CD14-positive monocyte (primary cell): ENCODE measurements around the gene FAM72A. TPM values are rescaled to one million over a fixed set of nuclear protein-coding genes. Genes with fewer than 3 reads are reported as not detected.
A peak's percentile ranks its signal among the peaks of the same experiment; 100 is the strongest.
"Not testable (repeated sequence)": the region's sequence is repeated elsewhere in the genome, so short reads cannot be mapped to it uniquely, and the experiment has no call there.

ENCODE experiments used
- DNase-seq, 3 donors: peaks; one replicate each; pipeline ENCODE4 v3.0.0-alpha.2; 2011 to 2022
- H2AFZ ChIP-seq: 2 replicates; pipeline ENCODE4 v1.6.0; 2012; ENCODE audit warnings: mild to moderate bottlenecking, low read depth, low read length, inconsistent platforms; ENCODE audit not compliant: insufficient read depth, poor library complexity, severe bottlenecking
- H3K27ac ChIP-seq, 2 donors: 1 replicate in 1 of 2; 2 replicates in 1 of 2; pipeline ENCODE4 v1.5.1; 2012 to 2013; ENCODE audit warnings: low read length in 2 of 2, control low read depth in 1 of 2, inconsistent platforms in 1 of 2, low read depth in 1 of 2, mild to moderate bottlenecking in 1 of 2
- H3K27me3 ChIP-seq, 2 donors: one replicate each; pipeline versions ENCODE4 v1.6.0 to v1.6.1; 2011 to 2013; ENCODE audit warnings: low read length in 2 of 2; ENCODE audit not compliant: control insufficient read depth in 2 of 2, insufficient read depth in 2 of 2
- H3K36me3 ChIP-seq, 2 donors: replicated peaks in 1 of 2; 1 replicate in 1 of 2; 2 replicates in 1 of 2; pipeline versions ENCODE4 v1.5.1 to v1.6.1; 2012 to 2013; ENCODE audit warnings: low read length in 2 of 2, control low read depth in 1 of 2, inconsistent platforms in 1 of 2, mild to moderate bottlenecking in 1 of 2; ENCODE audit not compliant: insufficient read depth in 2 of 2, control insufficient read depth in 1 of 2
- H3K4me1 ChIP-seq, 2 donors: 1 replicate in 1 of 2; 2 replicates in 1 of 2; pipeline versions ENCODE4 v1.5.1 to v1.6.1; 2012 to 2013; ENCODE audit warnings: low read length in 2 of 2, control low read depth in 1 of 2, inconsistent platforms in 1 of 2, mild to moderate bottlenecking in 1 of 2, moderate library complexity in 1 of 2; ENCODE audit not compliant: insufficient read depth in 2 of 2, control insufficient read depth in 1 of 2
- H3K4me2 ChIP-seq: replicated peaks from 2 replicates; pipeline ENCODE3; 2012; ENCODE audit warnings: low read length, moderate library complexity, mild to moderate bottlenecking; ENCODE audit not compliant: poor library complexity, severe bottlenecking; ENCODE audit errors: extremely low read depth
- H3K4me3 ChIP-seq, 3 experiments: fragments of 200-600 bp in 1 of 3; sonication (generic) in 1 of 3; replicated peaks in 1 of 3; 1 replicate in 2 of 3; 2 replicates in 1 of 3; pipeline ENCODE4 v1.5.1; 2011 to 2013; ENCODE audit warnings: low read length in 3 of 3, mild to moderate bottlenecking in 3 of 3, control low read depth in 2 of 3, low read depth in 2 of 3, inconsistent platforms in 1 of 3, moderate library complexity in 1 of 3
- H3K79me2 ChIP-seq: 2 replicates; pipeline ENCODE4 v1.6.0; 2012; ENCODE audit warnings: mild to moderate bottlenecking, control low read depth, inconsistent platforms, low read length, moderate library complexity; ENCODE audit not compliant: insufficient read depth
- H3K9ac ChIP-seq: 2 replicates; pipeline ENCODE4 v1.6.0; 2017; ENCODE audit warnings: low read length, mild to moderate bottlenecking; ENCODE audit not compliant: insufficient read depth, poor library complexity, severe bottlenecking
- H3K9me3 ChIP-seq, 2 donors: replicated peaks in 1 of 2; 1 replicate in 1 of 2; 2 replicates in 1 of 2; pipeline versions ENCODE4 v1.5.1 to v1.6.1; 2012 to 2013; ENCODE audit warnings: low read length in 2 of 2, control low read depth in 1 of 2; ENCODE audit not compliant: control insufficient read depth in 1 of 2, insufficient read depth in 1 of 2
- H4K20me1 ChIP-seq: 2 replicates; pipeline ENCODE4 v1.6.0; 2012; ENCODE audit warnings: mild to moderate bottlenecking, low read length, control low read depth, moderate library complexity; ENCODE audit not compliant: insufficient read depth
- H3K27ac Mint-ChIP-seq, 7 donors: one replicate each; pipeline ENCODE4 v1.8.0; 2020; ENCODE audit warnings: mild to moderate bottlenecking in 7 of 7, mixed read lengths in 7 of 7, moderate library complexity in 6 of 7, inconsistent platforms in 2 of 7
- H3K27me3 Mint-ChIP-seq, 3 donors: one replicate each; pipeline ENCODE4 v1.8.0; 2021 to 2022; ENCODE audit warnings: low read depth in 3 of 3, mild to moderate bottlenecking in 3 of 3, mixed read lengths in 3 of 3, moderate library complexity in 3 of 3, inconsistent platforms in 1 of 3
- H3K36me3 Mint-ChIP-seq, 2 donors: one replicate each; pipeline ENCODE4 v1.8.0; 2020; ENCODE audit warnings: mixed read lengths in 2 of 2, inconsistent platforms in 1 of 2, mild to moderate bottlenecking in 1 of 2
- H3K4me1 Mint-ChIP-seq: one replicate; pipeline ENCODE4 v1.8.0; 2020; ENCODE audit warnings: mild to moderate bottlenecking, mixed read lengths
- H3K4me3 Mint-ChIP-seq, 2 donors: one replicate each; pipeline ENCODE4 v1.8.0; 2020; ENCODE audit warnings: mild to moderate bottlenecking in 2 of 2, mixed read lengths in 2 of 2, moderate library complexity in 1 of 2
- H3K9me3 Mint-ChIP-seq, 7 donors: one replicate each; pipeline ENCODE4 v1.8.0; 2020 to 2022; ENCODE audit warnings: mixed read lengths in 7 of 7, mild to moderate bottlenecking in 6 of 7, moderate library complexity in 6 of 7, inconsistent platforms in 2 of 7
- WGBS: methylation state at CpG from one replicate; pipeline ENCODE4 v1.1.5; 2013; ENCODE audit warnings: missing lambda C conversion rate; ENCODE audit not compliant: insufficient coverage; 5-methylcytosine and 5-hydroxymethylcytosine counted together
- intact Hi-C, 2 donors: fragments of 100-400 bp; cut with micrococcal nuclease; formaldehyde crosslinking; loops; one replicate each; pipeline versions ENCODE4 v1.15.0 to v1.15.1; 2023
- polyA minus RNA-seq: library from RNA; depleted of rRNA, polyadenylated mRNA; stranded (reverse); fragments of >200 nt; gene quantifications from 2 replicates; pipeline ENCODE4 v1.2.3, GENCODE V29; 2012
- polyA plus RNA-seq, 3 donors: library from polyadenylated mRNA; depleted of rRNA in 1 of 3; unstranded in 2 of 3; stranded (reverse) in 1 of 3; fragments of 300-500 nt in 2 of 3; fragments of >200 nt in 1 of 3; fragmentation: Illumina TruSeq in 2 of 3; gene quantifications; 1 replicate in 2 of 3; 2 replicates in 1 of 3; pipeline ENCODE4 v1.2.3, GENCODE V29; 2012 to 2021
- total RNA-seq, 12 experiments: library from RNA in 1 of 12; stranded (reverse) in 1 of 12; fragments of 120-200 nt in 1 of 12; gene quantifications; one replicate each; pipeline ENCODE4 v1.2.4 and lab custom pipeline; 2013 to 2026; ENCODE audit warnings: mixed read lengths in 6 of 12, inconsistent platforms in 1 of 12

The FAM72A gene
- total RNA-seq (2013): 12.8 TPM
- 1 to 10 TPM; 3.9 to 6.3 (median 6.0) TPM for polyA plus RNA-seq
- polyA minus RNA-seq: 4.4 and 7.0 TPM in 2 replicates
- 0.17 to 1.4 (median 0.62) reads per million in 11 experiments for total RNA-seq (lab: John Stamatoyannopoulos, UW)

DNA sequence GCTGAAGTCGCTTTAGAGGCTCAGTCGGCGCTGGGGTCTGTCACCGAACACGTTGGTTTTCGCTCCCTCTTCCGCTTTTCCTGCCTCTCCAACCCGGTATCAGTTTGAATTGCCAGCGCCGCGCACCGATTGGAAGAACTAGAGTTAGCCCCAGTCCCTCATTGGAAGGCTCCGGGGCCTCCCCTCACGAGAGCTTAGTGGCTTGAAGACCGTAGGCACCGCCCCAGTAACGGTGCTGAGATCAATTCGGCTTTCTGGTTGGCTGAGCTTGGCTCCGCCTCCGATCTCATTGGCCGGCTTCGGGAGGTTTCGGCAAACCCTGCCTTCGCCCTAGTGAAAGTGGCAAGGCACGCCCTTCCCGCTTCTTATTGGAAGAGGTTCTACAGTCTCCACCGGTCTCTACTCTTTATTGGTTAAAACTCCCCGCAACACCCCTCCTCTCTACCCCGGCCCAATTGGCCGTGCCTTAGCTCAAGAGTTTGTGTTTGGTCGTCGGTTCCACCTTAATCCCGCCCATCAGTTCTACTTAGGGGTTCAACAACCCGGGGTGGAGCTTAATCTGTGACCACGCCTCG is at the start of gene FAM72A:
FAM72A (minus strand) TSS at position 51 of the 575 bp plus-strand sequence. CDS start 814 bp downstream, outside the sequence.
- H3K27me3 Mint-ChIP-seq, H3K4me1 ChIP-seq, H3K79me2 ChIP-seq, H4K20me1 ChIP-seq, intact Hi-C loops, H3K4me2 ChIP-seq, H3K4me1 Mint-ChIP-seq, H3K9me3 ChIP-seq, H3K9me3 Mint-ChIP-seq, H3K36me3 ChIP-seq, H3K27me3 ChIP-seq, H3K36me3 Mint-ChIP-seq: not testable (repeated sequence)
- Histone ChIP-seq H3K27ac (peak within 1 kb of the TSS; percentile 36 to 77), H2AFZ (peak within 1 kb of the TSS; percentile 41), H3K9ac (peak within 1 kb of the TSS; percentile 15), H3K4me3 (peak within 1 kb of the TSS; percentile 56 to 67 (median 64))
- H3K27ac Mint-ChIP-seq: peak within 1 kb of the TSS; percentile 76 to 88 (median 87)
- DNase-seq: peak; percentile 99
- peak within 1 kb of the TSS; percentile 87 to 89 for H3K4me3 Mint-ChIP-seq
- 0% methylated on average over 2 of the region's 36 CpGs for WGBS

DNA sequence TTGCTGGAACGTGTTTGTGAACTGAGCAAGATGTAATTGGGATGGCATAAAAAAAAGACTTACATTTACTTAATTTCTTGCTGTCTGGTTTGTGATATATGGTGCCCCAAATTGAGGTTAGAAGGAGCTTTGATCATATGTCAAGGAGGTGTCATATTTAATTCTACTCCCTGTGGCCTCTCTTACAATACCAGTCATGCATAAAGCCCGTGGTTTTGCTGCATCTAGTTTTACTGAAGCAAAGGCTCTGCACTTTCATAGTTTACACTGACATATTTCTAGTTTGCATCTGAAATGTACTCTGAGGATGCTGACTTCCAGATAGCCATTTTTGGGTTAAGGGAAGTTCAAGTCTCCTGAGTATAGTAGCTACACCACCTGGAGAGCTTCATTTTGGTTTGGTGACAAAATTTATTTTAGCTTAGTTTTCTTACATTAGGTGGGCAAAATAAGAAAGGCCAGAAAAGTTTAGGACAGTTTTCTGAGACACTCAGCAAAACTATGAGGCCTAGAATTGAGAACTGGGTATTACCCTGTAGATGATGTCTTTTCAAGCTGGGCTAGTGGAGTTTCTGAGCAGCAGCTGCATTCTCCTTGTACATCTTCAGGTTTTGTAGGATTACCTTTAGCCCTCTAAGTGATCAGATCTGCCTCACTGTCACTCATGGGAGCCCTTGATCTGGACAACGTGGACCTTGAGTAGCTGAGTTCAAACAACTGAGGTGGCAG is 48.5 kb upstream of the FAM72A start:
- H3K4me1 Mint-ChIP-seq, intact Hi-C loops: not testable (repeated sequence)

DNA sequence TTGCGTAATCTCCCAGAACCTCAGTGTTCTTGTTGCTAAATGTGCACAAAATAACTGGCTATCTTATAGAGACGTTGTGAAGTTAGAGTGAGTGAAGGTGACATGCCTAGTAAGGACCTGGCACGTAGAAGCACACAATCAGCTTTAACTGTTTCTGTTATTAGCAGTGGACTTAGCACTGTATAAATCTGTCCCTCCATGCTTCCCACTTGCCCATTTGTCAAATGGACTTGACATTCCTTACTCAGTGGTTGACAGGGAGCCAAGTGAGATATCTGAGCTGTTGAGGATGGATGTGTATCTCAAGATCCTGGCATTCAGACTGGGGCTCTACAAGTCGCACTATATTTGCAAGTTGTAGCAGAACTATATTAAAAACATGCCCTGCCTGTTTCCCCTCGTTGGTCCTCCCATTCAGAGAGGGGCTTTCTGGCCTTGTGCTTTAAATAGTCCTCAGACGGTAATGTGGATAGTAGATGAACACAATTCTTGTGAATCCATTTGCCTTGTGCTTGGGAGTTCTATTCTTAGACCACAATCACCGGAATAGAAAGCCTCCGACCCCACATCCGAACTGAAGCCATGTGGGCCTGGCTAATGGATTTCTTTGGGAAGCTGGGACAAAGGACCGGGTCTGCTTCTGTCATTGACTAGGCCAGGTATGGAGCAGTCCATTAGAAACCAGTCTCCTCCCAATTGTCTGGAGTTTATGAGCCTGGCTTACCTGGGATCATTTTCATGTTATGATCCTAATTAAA is 43.7 kb upstream of the FAM72A start:
- H3K4me1 Mint-ChIP-seq, H2AFZ ChIP-seq, H3K9ac ChIP-seq, H3K9me3 ChIP-seq, H3K36me3 ChIP-seq, H3K4me3 Mint-ChIP-seq, H3K27ac Mint-ChIP-seq, intact Hi-C loops, H3K4me3 ChIP-seq, H4K20me1 ChIP-seq, H3K27me3 Mint-ChIP-seq, H3K4me2 ChIP-seq, H3K27ac ChIP-seq, DNase-seq, H3K27me3 ChIP-seq, H3K9me3 Mint-ChIP-seq, H3K36me3 Mint-ChIP-seq: not testable (repeated sequence)
- Histone ChIP-seq H3K4me1 (peaks cover 0 to 11% of the 10 kb centered on the region in 2 donors), H3K79me2 (peaks cover 20% of the 10 kb centered on the region)
- WGBS: no CpG with 5 or more reads among the region's 10 CpGs

More for the DNA sequence above, 48.5 kb upstream of the FAM72A start:
- not testable (repeated sequence) for H3K4me2 ChIP-seq, H3K9me3 Mint-ChIP-seq, H3K27me3 ChIP-seq, H3K4me1 ChIP-seq, H3K4me3 ChIP-seq, DNase-seq, H3K36me3 Mint-ChIP-seq, H3K79me2 ChIP-seq, H3K36me3 ChIP-seq, H4K20me1 ChIP-seq, H3K27ac ChIP-seq, H2AFZ ChIP-seq, H3K9ac ChIP-seq, H3K9me3 ChIP-seq, H3K27me3 Mint-ChIP-seq, H3K27ac Mint-ChIP-seq, H3K4me3 Mint-ChIP-seq
- no CpG with 5 or more reads among the region's 3 CpGs for WGBS

DNA sequence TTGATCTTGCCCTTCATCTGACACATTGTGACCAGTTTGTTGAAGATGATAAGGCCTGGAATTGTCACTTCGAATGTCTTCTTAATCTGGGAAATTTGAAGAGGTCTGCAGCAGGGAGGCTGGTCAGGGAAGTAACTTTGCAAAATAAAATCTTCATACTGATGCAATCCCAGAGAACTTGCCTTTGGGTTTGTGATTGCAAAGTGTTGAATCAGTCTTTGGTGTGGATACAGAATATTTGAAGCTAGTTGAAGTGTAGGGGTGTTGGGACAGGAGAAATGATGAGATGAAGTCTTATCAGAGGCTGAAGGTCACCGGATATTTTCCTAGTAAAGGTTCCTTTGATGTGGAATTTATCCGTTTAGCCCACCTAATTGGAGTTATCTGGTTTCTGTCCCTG is 42.8 kb upstream of the FAM72A start:
- H3K9me3 ChIP-seq, intact Hi-C loops, H3K36me3 ChIP-seq, H3K4me3 ChIP-seq, H3K27ac ChIP-seq, H3K27me3 Mint-ChIP-seq, H3K4me3 Mint-ChIP-seq, H3K36me3 Mint-ChIP-seq, H4K20me1 ChIP-seq, H3K4me2 ChIP-seq, H3K27me3 ChIP-seq, H2AFZ ChIP-seq, H3K9ac ChIP-seq, H3K9me3 Mint-ChIP-seq, DNase-seq, H3K4me1 Mint-ChIP-seq: not testable (repeated sequence)
- Histone ChIP-seq H3K79me2 (peaks cover 23% of the 10 kb centered on the region), H3K4me1 (peaks cover 4 to 13% of the 10 kb centered on the region in 2 donors)
- H3K27ac Mint-ChIP-seq: peak overlapping the region in 1 of 7 donors; percentile 15
- WGBS: no CpG with 5 or more reads among the region's 3 CpGs
